K562 (cell line): ENCODE results near the gene CCL15. TPM values are rescaled to one million over a fixed set of nuclear protein-coding genes. Genes with fewer than 3 reads are reported as not detected.
A peak's percentile ranks its signal among the peaks of the same experiment; 100 is the strongest.

Experiments used
- ATAC-seq: fragments of 200-7000 bp; cut with Tn5 transposase; 3 replicates; pipeline ENCODE4 v1.9.1; 2020; ENCODE audit warnings: moderate library complexity
- BruUV-seq: library from RNA; stranded (reverse); fragments of 400-500 nt; replicated peaks from 2 replicates; lab custom pipeline; 2021; lab: Mats Ljungman, UMichigan
- CTCF ChIA-PET: fragments of 300-600 bp; formaldehyde crosslinking; extraction: SDS; loops from one replicate; lab custom pipeline; 2021; ENCODE audit warnings: low intra/inter-chr PET ratio; lab: Yijun Ruan, JAX
- POLR2A ChIA-PET: fragments of 300-600, 350-650 bp; sonication (Branson Sonifier 250); formaldehyde crosslinking; extraction: SDS; loops from one replicate; lab custom pipeline; 2021; ENCODE audit warnings: antibody characterized with exemption, inconsistent platforms; lab: Yijun Ruan, JAX
- DNase-seq, 4 experiments: peaks; one replicate each; pipeline versions ENCODE4 v3.0.0 to v3.0.0-alpha.2; 2011 to 2018; ENCODE audit warnings: low spot score in 3 of 4, mixed read lengths in 3 of 4; ENCODE audit errors: extremely low read depth in 1 of 4
- FAIRE-seq: peaks from 2 replicates; lab custom pipeline; 2011; peaks lifted over from hg19 to GRCh38; lab: Jason Lieb, UNC
- H2AFZ ChIP-seq: 2 replicates; pipeline ENCODE4 v1.6.0; 2011; ENCODE audit warnings: low read depth, low read length, control low read depth, inconsistent platforms
- H3K27ac ChIP-seq: fragments of 200-600 bp; 3 replicates; pipeline ENCODE4 v1.8.0; 2011; ENCODE audit warnings: low read depth, mild to moderate bottlenecking, control low read depth, inconsistent platforms, low read length, moderate library complexity, mixed read lengths; ENCODE audit errors: extremely low read depth
- H3K27me3 ChIP-seq, 2 experiments: fragments of 300-600 bp in 1 of 2; 2 replicates in 1 of 2; 3 replicates in 1 of 2; pipeline versions ENCODE4 v1.6.0 to v1.8.0; 2011; ENCODE audit warnings: inconsistent platforms in 2 of 2, low read length in 2 of 2, mild to moderate bottlenecking in 1 of 2, mixed read lengths in 1 of 2, moderate library complexity in 1 of 2; ENCODE audit not compliant: control insufficient read depth in 2 of 2, insufficient read depth in 2 of 2
- H3K36me3 ChIP-seq: fragments of 300-600 bp; 3 replicates; pipeline ENCODE4 v1.8.0; 2011; ENCODE audit warnings: mild to moderate bottlenecking, low read length, inconsistent platforms; ENCODE audit not compliant: control insufficient read depth, insufficient read depth
- H3K4me1 ChIP-seq, 2 experiments: fragments of 200-600 bp in 1 of 2; replicated peaks in 1 of 2; 2 replicates in 1 of 2; 3 replicates in 1 of 2; pipeline versions ENCODE4 v1.5.1 to v1.8.0; 2011; ENCODE audit warnings: inconsistent platforms in 2 of 2, low read length in 2 of 2, mild to moderate bottlenecking in 1 of 2, mixed read lengths in 1 of 2, moderate library complexity in 1 of 2; ENCODE audit not compliant: control insufficient read depth in 2 of 2, insufficient read depth in 2 of 2
- H3K4me2 ChIP-seq: 2 replicates; pipeline ENCODE4 v1.6.1; 2011; ENCODE audit warnings: low read length, control low read depth, inconsistent platforms, mixed read lengths; ENCODE audit not compliant: insufficient read depth
- H3K4me3 ChIP-seq: fragments of 200-600 bp; sonication (generic), shearing (Covaris generic); 2 replicates; pipeline ENCODE4 v1.5.1; 2016; ENCODE audit warnings: control low read depth, inconsistent platforms
- H3K79me2 ChIP-seq: fragments of 200-600 bp; 3 replicates; pipeline ENCODE4 v1.8.0; 2011; ENCODE audit warnings: low read length, inconsistent platforms; ENCODE audit not compliant: control insufficient read depth, insufficient read depth
- H3K9ac ChIP-seq, 2 experiments: 2 replicates each; pipeline versions ENCODE4 v1.6.0 to v1.6.1; 2011; ENCODE audit warnings: low read depth in 2 of 2, low read length in 2 of 2, control low read depth in 1 of 2, inconsistent platforms in 1 of 2, mild to moderate bottlenecking in 1 of 2, mixed read lengths in 1 of 2; ENCODE audit not compliant: insufficient read depth in 1 of 2
- H3K9me1 ChIP-seq: one replicate; pipeline ENCODE4 v1.6.0; 2011; ENCODE audit warnings: inconsistent platforms, mild to moderate bottlenecking, low read length, moderate library complexity; ENCODE audit not compliant: control insufficient read depth, insufficient read depth
- H3K9me3 ChIP-seq: replicated peaks from 2 replicates; pipeline ENCODE4 v1.5.1; 2011; ENCODE audit warnings: low read depth, low read length, inconsistent platforms; ENCODE audit not compliant: control insufficient read depth, insufficient read depth
- H4K20me1 ChIP-seq: replicated peaks from 2 replicates; pipeline ENCODE4 v1.6.1; 2011; ENCODE audit warnings: low read length, inconsistent platforms, mixed read lengths; ENCODE audit not compliant: control insufficient read depth, insufficient read depth
- CEBPB ChIP-seq: fragments of 450-650 bp; IDR thresholded peaks from 2 replicates; pipeline ENCODE4 v1.6.1; 2016; ENCODE audit warnings: missing genetic modification characterization, missing compliant biosample characterization
- ELF1 ChIP-seq: fragments of 200-800 bp; sonication (Bioruptor generic); IDR thresholded peaks from 2 replicates; pipeline ENCODE4 v1.6.1; 2016; ENCODE audit warnings: missing genetic modification characterization, missing compliant biosample characterization
- GATA2 ChIP-seq: sonication (generic); formaldehyde crosslinking; IDR thresholded peaks from 2 replicates; pipeline ENCODE4 v1.4.0; 2020; ENCODE audit warnings: mild to moderate bottlenecking, missing genetic modification reagents
- HNRNPLL ChIP-seq: fragments of 200-400 bp; formaldehyde crosslinking; IDR thresholded peaks from 2 replicates; pipeline ENCODE4 v1.6.1; 2017; ENCODE audit warnings: low read length, low read depth, mild to moderate bottlenecking; ENCODE audit not compliant: poor library complexity, severe bottlenecking
- MECOM ChIP-seq: fragments of 250-450 bp; sonication (Bioruptor Pico); IDR thresholded peaks from 2 replicates; pipeline ENCODE4 v1.8.0; 2022; ENCODE audit warnings: inconsistent platforms
- NFE2L1 ChIP-seq: fragments of 450-650 bp; IDR thresholded peaks from 2 replicates; pipeline ENCODE4 v1.6.1; 2016; ENCODE audit warnings: missing genetic modification characterization, low read depth, mild to moderate bottlenecking, missing compliant biosample characterization, moderate library complexity, borderline replicate concordance
- TEAD4 ChIP-seq, 2 experiments: sonication (generic) in 1 of 2; formaldehyde crosslinking in 1 of 2; IDR thresholded peaks; 2 replicates each; pipeline versions ENCODE4 v1.6.1 to v1.8.0; 2012 to 2022; ENCODE audit warnings: borderline replicate concordance in 1 of 2, inconsistent platforms in 1 of 2, low read length in 1 of 2, mild to moderate bottlenecking in 1 of 2, missing genetic modification reagents in 1 of 2
- ZNF764 ChIP-seq: fragments of 250-450 bp; sonication (Bioruptor Pico); IDR thresholded peaks from 2 replicates; pipeline ENCODE4 v1.4.0; 2020; ENCODE audit warnings: low read depth, mild to moderate bottlenecking, moderate library complexity
- ZNF785 ChIP-seq: fragments of 250-450 bp; sonication (Bioruptor Pico); IDR thresholded peaks from 2 replicates; pipeline ENCODE4 v1.4.0; 2020; ENCODE audit warnings: mild to moderate bottlenecking
- ZNF830 ChIP-seq: fragments of 250-450 bp; sonication (Bioruptor Pico); IDR thresholded peaks from 2 replicates; pipeline ENCODE4 v1.5.0; 2021; ENCODE audit warnings: mild to moderate bottlenecking
- WGBS: fragments of 100-300 bp; shearing (Covaris generic); methylation state at CpG from one replicate; pipeline ENCODE4 v1.1.6; 2016; ENCODE audit warnings: low coverage, mixed read lengths; ENCODE audit not compliant: insufficient coverage; ENCODE audit errors: missing lambda C conversion rate; 5-methylcytosine and 5-hydroxymethylcytosine counted together
- in situ Hi-C: fragments of 300-500 bp; cut with MboI; formaldehyde crosslinking; loops from 4 replicates; pipeline ENCODE4 v1.15.0; 2018; ENCODE audit warnings: inconsistent platforms, mixed read lengths
- intact Hi-C: fragments of 100-400 bp; cut with micrococcal nuclease; formaldehyde crosslinking; loops from 2 replicates; pipeline ENCODE4 v1.14.2; 2022
- polyA plus RNA-seq, 8 experiments: library from polyadenylated mRNA; depleted of rRNA in 4 of 8; stranded (reverse) in 5 of 8; unstranded in 3 of 8; fragments of >200 nt; fragmentation: Nextera tagmentation in 2 of 8; fragmentation: Illumina TruSeq in 1 of 8; extraction: Ambion mirVana in 2 of 8; extraction: Trizol in 1 of 8; gene quantifications; 2 replicates each; pipeline versions ENCODE4 v1.2.1 to v1.2.3, GENCODE V29; 2011 to 2014; ENCODE audit warnings: inconsistent platforms in 1 of 8, missing spikeins in 1 of 8
- total RNA-seq, 7 experiments: library from RNA; depleted of rRNA in 6 of 7; stranded (reverse); fragments of >200 nt in 6 of 7; fragmentation: Illumina TruSeq in 2 of 7; extraction: Trizol in 2 of 7; gene quantifications; 2 replicates each; pipeline versions ENCODE4 v1.2.1 to v1.2.3, GENCODE V29; 2011 to 2021; ENCODE audit warnings: low replicate concordance in 1 of 7
- TF ChIP-seq, protein P1 (sequence below): sonication (generic); formaldehyde crosslinking; IDR thresholded peaks from 2 replicates; pipeline ENCODE4 v1.8.1; 2023; ENCODE audit warnings: missing genetic modification reagents, mild to moderate bottlenecking, borderline replicate concordance
- TF ChIP-seq, protein P2 (sequence below): fragments of 250-450 bp; sonication (Bioruptor Pico); IDR thresholded peaks from 2 replicates; pipeline ENCODE4 v1.8.0; 2021; ENCODE audit warnings: moderate library complexity, mild to moderate bottlenecking, inconsistent platforms
- TF ChIP-seq, protein P3 (sequence below): fragments of 250-450 bp; sonication (Bioruptor Pico); IDR thresholded peaks from 2 replicates; pipeline ENCODE4 v1.4.0; 2020; ENCODE audit warnings: mild to moderate bottlenecking
- TF ChIP-seq, protein P4 (sequence below): sonication (generic); formaldehyde crosslinking; IDR thresholded peaks from 2 replicates; pipeline ENCODE4 v1.8.1; 2022; ENCODE audit warnings: missing genetic modification reagents

CCL15 gene
- total and polyA plus RNA-seq, 9 of the 15 experiments (the other 6 are each of a cell fraction or from before 2014, with no cell fraction given): not detected

DNA sequence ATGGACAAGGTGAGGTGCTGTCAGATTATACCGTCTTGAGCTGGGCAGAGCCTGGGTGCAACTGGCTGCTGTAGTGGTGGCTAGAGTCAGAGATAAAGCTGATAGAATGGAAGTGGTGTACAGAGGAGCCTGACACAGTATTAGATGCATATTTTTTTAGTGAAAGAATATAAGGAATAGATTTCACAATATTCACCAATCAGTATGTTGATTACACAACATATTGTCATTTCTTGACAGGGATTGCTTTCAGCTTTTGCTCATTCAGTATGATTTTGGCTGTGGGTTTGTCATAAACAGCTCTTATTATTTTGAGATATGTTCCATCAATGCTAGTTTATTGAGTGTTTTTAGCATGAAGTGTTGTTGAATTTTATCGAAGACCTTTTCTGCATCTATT, 18.1 kb upstream of the CCL15 start:
- H3K9ac ChIP-seq: no peak overlapping the region
- DNase-seq: no peak
- BruUV-seq: no TSS peak
- no peaks in the 10 kb centered on the region for H3K79me2 ChIP-seq
- WGBS: 0% methylated on average over 2 of the region's 2 CpGs
- H3K4me2 ChIP-seq: no peak overlapping the region
- no peak overlapping the region for H2AFZ ChIP-seq
- ChIA-PET CTCF (interaction anchor here (0.5 kb wide), 1 partner anchor 38 kb away, joined by 3 read pairs; no protein-coding TSS in a partner anchor), POLR2A (no interaction called here)
- intact Hi-C loops (no loop called here), in situ Hi-C loops (no loop called here)
- no peak overlapping the region for H3K27ac ChIP-seq
- no peaks in the 10 kb centered on the region for H3K9me1 ChIP-seq
- no peak overlapping the region for H3K4me3 ChIP-seq
- ATAC-seq: no peak
- no peaks in the 10 kb centered on the region for H3K9me3 ChIP-seq
- no peaks in the 10 kb centered on the region for H3K36me3 ChIP-seq
- H4K20me1 ChIP-seq: 0 out of 2 replicates have a peak, but pooled peaks cover 3% of the 10 kb centered on the region
- no peaks in the 10 kb centered on the region for H3K4me1 ChIP-seq
- H3K27me3 ChIP-seq: no peaks in the 10 kb centered on the region
- FAIRE-seq: no peak
- TF ChIP-seq ZNF785 (CRISPR knock-in tag): no peak
- TF ChIP-seq ZNF830: no peak
- TF ChIP-seq ZNF764 (CRISPR knock-in tag): no peak
- TF ChIP-seq, protein P1, sequence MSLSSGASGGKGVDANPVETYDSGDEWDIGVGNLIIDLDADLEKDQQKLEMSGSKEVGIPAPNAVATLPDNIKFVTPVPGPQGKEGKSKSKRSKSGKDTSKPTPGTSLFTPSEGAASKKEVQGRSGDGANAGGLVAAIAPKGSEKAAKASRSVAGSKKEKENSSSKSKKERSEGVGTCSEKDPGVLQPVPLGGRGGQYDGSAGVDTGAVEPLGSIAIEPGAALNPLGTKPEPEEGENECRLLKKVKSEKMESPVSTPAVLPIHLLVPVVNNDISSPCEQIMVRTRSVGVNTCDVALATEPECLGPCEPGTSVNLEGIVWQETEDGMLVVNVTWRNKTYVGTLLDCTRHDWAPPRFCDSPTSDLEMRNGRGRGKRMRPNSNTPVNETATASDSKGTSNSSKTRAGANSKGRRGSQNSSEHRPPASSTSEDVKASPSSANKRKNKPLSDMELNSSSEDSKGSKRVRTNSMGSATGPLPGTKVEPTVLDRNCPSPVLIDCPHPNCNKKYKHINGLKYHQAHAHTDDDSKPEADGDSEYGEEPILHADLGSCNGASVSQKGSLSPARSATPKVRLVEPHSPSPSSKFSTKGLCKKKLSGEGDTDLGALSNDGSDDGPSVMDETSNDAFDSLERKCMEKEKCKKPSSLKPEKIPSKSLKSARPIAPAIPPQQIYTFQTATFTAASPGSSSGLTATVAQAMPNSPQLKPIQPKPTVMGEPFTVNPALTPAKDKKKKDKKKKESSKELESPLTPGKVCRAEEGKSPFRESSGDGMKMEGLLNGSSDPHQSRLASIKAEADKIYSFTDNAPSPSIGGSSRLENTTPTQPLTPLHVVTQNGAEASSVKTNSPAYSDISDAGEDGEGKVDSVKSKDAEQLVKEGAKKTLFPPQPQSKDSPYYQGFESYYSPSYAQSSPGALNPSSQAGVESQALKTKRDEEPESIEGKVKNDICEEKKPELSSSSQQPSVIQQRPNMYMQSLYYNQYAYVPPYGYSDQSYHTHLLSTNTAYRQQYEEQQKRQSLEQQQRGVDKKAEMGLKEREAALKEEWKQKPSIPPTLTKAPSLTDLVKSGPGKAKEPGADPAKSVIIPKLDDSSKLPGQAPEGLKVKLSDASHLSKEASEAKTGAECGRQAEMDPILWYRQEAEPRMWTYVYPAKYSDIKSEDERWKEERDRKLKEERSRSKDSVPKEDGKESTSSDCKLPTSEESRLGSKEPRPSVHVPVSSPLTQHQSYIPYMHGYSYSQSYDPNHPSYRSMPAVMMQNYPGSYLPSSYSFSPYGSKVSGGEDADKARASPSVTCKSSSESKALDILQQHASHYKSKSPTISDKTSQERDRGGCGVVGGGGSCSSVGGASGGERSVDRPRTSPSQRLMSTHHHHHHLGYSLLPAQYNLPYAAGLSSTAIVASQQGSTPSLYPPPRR: no peak
- peak; percentile 66 for TF ChIP-seq CEBPB (tag)
- TF ChIP-seq GATA2 (CRISPR knock-in tag): no peak
- no peak for TF ChIP-seq MECOM (CRISPR knock-in tag)
- TF ChIP-seq NFE2L1 (tag): no peak
- TF ChIP-seq, protein P2, sequence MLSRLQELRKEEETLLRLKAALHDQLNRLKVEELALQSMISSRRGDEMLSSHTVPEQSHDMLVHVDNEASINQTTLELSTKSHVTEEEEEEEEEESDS (CRISPR knock-in tag): no peak
- TF ChIP-seq, protein P3, sequence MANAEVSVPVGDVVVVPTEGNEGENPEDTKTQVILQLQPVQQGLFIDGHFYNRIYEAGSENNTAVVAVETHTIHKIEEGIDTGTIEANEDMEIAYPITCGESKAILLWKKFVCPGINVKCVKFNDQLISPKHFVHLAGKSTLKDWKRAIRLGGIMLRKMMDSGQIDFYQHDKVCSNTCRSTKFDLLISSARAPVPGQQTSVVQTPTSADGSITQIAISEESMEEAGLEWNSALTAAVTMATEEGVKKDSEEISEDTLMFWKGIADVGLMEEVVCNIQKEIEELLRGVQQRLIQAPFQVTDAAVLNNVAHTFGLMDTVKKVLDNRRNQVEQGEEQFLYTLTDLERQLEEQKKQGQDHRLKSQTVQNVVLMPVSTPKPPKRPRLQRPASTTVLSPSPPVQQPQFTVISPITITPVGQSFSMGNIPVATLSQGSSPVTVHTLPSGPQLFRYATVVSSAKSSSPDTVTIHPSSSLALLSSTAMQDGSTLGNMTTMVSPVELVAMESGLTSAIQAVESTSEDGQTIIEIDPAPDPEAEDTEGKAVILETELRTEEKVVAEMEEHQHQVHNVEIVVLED (CRISPR knock-in tag): no peak
- no peak for TF ChIP-seq ELF1 (tag)
- no peak for TF ChIP-seq HNRNPLL
- TF ChIP-seq, protein P4, sequence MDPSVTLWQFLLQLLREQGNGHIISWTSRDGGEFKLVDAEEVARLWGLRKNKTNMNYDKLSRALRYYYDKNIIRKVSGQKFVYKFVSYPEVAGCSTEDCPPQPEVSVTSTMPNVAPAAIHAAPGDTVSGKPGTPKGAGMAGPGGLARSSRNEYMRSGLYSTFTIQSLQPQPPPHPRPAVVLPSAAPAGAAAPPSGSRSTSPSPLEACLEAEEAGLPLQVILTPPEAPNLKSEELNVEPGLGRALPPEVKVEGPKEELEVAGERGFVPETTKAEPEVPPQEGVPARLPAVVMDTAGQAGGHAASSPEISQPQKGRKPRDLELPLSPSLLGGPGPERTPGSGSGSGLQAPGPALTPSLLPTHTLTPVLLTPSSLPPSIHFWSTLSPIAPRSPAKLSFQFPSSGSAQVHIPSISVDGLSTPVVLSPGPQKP (CRISPR knock-in tag): no peak
- no peak for TF ChIP-seq TEAD4 (IDR thresholded peaks at IDR 0.05; ENCODE audit: low read length)
- TF ChIP-seq TEAD4 (CRISPR knock-in tag; IDR thresholded peaks at IDR 0.05; ENCODE audit: borderline replicate concordance): no peak
